Dermis blood vessel endothelial cell (primary cell): ENCODE measurements around the gene MYADML2. TPM values are rescaled to one million over a fixed set of nuclear protein-coding genes. Genes with fewer than 3 reads are reported as not detected.

Experiments used
- DNase-seq: peaks from one replicate; pipeline ENCODE4 v3.0.0; 2010
- total RNA-seq: library from RNA; depleted of rRNA; stranded (reverse); fragments of >200 nt; gene quantifications from 2 replicates; pipeline ENCODE4 v1.2.3, GENCODE V29; 2014

Gene MYADML2
- total RNA-seq, 1 donor from 2014 or later, result not detected

GRCh38 chr17:81935709-81936084 is 11.3 kb downstream of the MYADML2 start:
- no peak for DNase-seq

GRCh38 chr17:81934850-81935708 is 12.0 kb downstream of the MYADML2 start:
- no peak for DNase-seq

GRCh38 chr17:81934098-81934757 is 12.8 kb downstream of the MYADML2 start:
- DNase-seq, result no peak

GRCh38 chr17:81933178-81933699 is 13.8 kb downstream of the MYADML2 start:
- no peak for DNase-seq

GRCh38 chr17:81932333-81932983 is 14.6 kb downstream of the MYADML2 start:
- DNase-seq, result no peak

- no peak for DNase-seq
Observed at GRCh38 chr17:81931557-81932332, 15.3 kb downstream of the MYADML2 start.

- DNase-seq, result no peak
Observed at GRCh38 chr17:81931189-81931556, 15.9 kb downstream of the MYADML2 start.

GRCh38 chr17:81930142-81931125 is 16.6 kb downstream of the MYADML2 start:
- peak; percentile 21 for DNase-seq

- DNase-seq, result no peak
Observed at GRCh38 chr17:81929253-81930141, 17.5 kb downstream of the MYADML2 start.

- no peak for DNase-seq
Observed at GRCh38 chr17:81928544-81929252, 18.3 kb downstream of the MYADML2 start.

- DNase-seq, result peak; percentile 97
Observed at GRCh38 chr17:81927653-81928543, 19.1 kb downstream of the MYADML2 start, which contains the start of gene MAFG. MAFG (minus strand) TSS chr17:81927735; CDS start chr17:81923185, 4,550 bp downstream.

- peak; percentile 25 for DNase-seq
Observed at GRCh38 chr17:81927152-81927652, 19.8 kb downstream of the MYADML2 start.

- peak; percentile 87 for DNase-seq
Observed at GRCh38 chr17:81926451-81927151, 20.4 kb downstream of the MYADML2 start.

GRCh38 chr17:81925860-81926450 is 21.1 kb downstream of the MYADML2 start:
- DNase-seq, result no peak

GRCh38 chr17:81924557-81925532 is 22.2 kb downstream of the MYADML2 start:
- DNase-seq, result no peak
